ENCODE data around the gene CLMP.
"Not testable (repeated sequence)": the region's sequence is repeated elsewhere in the genome, so short reads cannot be mapped to it uniquely, and the experiment has no call there.

Gene CLMP

DNA sequence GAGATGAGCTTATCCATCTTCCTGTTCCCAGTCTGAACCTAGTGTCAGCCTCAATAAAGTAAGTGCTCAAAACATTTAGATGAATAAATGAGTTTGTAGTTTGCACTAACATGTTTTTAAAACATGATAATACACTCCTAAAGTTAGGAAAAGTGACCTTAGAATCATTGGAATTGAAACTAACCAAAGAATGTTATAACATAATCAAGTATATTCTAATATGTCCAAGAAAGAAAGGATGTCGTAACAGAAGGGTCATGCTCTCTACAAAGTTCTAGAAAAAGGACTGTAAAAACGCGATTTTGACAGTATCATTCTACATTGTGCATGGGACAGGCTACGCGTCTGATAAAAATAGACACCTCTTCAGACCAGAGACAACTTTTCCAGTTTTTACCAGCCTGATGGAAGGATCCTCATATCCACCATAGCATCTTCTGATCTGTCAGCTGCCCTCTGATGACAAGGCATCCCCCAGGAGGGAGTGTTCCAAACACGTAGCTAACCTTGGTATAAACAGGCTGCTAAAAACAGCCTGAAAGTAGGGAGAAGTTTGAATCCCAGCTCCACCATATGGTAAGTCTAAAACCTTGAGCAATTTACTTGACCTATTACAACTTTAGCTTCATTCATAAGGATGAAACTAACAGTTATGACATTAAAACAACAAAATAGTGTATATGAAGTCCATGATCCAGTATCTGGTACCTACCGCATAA, 30.2 kb downstream of the CLMP start:
- DNase-seq = no peak

DNA sequence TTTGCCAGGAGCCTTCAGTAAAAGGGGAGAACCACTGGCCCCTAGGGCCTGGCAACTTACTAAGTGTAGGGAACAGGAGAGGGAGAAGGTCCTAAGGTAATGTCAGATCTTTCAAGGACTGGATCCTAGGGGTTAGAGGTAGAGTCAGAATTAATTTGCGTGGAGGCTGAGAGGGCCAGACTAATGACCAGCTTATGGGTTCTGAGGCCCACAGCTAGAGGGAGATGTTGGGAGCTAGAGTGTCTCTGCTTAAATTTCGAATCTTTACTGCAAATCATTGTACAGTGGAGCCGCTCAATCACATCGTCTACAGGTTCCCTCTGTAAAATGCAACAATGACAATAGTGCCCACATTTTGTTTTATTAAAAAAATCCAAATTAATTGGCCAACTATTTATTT, 31.4 kb downstream of the CLMP start:
- no peak for DNase-seq

DNA sequence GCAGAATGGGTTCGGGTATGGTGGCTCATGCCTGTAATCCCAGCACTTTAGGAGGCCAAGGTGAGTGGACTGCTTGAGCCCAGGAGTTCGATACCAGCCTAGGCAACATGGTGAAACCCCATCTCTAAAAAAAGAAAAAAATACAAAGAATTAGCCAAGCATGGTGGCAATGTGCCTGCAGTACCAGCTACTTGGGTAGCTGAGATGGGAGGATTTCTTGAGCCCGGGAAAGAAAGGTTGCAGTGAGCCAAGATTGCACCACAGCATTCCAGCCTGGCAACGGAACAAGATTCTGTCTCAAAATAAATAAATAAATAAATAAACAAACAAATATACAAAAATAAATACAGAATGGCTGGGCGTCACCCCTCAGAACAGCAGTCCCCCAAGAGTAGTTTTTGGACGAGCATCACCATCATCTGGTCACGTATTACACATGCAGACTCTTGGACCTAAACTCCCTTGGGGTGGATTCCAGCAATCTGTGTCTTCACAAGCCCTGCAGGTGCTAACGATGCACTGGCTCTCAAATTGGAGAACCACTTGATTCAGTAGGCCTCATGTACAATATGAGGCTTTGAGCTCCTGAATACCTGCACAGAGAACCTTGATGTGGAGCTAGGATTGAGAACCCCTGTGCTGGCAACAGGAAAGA, 33.5 kb downstream of the CLMP start:
- no peak for DNase-seq

DNA sequence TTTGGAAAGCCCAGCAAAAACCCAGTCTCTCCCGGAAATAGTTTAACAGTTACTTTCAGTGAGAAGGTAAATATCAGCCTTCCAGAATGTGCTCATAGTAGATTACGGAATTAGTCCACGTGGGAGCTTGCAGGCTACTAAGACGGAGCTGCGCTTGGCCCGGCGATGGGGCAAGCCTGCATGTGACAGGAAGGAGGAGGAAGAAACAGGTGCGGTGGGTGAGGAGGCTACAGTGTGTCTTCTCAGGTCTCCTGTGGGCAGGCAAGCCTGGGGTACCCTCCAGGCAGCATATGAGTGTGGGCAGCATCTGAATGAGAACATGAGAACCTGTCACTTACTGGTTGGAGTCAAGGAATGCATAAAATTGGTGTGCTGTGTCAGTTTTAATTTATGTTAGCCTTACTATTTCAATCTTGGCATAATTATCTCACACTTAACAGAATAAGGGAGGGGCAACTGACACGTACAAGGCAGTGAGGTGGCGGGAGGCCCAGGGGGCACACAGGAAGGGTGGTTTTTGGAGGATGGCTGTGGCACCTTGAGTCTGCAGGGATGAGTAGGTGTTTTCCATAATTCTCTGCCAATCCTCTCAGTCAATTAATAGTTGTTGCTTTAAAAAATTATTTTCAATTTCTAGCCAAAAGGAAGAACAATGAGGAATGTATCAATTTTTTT, 35.7 kb downstream of the CLMP start:
- peak in 1 of 5 experiments; percentile 6 for DNase-seq

DNA sequence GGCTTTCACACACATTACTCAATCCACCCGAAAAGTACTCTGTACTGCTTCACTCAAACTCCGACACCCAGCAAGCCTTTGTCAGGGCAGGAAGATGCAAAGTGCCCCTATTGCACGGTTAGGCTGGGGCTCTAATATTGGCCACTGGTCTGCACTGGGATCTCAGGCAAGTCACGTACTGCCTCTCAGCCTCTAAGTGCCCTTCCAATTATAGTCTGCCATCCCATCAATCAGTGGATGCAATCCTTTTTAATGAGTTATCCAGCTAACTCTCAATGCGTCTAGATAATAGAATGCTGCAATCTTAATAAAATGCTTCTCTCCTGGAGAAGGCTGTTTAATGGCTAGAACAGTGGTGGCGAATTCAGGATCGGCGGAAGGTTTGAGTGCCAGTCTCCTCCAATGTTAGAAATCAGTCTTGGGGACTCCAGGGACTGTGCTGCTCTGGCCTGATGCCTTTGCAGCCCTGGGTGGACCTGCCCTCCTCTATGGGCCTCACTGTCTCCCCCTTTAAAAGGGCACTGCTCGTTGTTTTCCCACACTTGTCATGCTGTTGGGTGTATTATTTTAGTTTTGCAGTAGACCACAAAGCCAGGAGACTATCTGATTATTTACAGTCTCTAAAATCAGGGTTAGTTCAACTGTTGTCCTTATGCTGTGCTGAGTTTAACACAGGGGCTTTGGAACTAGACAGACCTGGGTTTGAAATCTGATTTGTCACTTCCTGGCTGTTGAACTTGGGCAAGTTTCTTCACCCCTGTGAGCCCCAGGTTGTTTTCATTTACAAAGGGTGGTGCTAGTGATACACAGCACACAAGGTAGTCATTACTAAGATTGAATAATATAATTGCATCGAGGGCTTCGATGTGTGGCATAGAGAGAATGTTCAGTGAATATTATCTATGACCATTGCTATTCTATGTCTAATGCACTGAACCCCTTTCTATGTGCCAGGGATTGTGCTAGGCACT, 36.7 kb downstream of the CLMP start:
- DNase-seq = no peak

DNA sequence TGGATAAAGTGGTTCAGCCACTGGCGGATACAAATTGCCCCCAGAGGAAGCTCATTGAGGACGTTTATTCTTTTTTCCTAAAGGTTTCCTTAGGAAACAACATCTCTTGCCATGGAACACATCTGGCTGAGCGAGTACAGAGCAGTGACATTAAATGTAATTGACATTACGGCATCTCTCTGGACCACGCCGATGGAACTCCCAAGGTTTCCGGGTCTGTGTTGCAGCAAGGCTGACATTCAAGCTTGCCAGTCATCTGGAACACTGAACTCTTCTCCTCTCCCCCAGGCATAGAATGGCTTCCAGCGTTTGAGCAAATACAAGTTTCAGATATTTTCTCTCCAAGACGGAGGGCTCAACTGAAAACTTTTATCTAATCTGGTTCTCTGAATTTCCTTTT, 42.1 kb downstream of the CLMP start:
- DNase-seq = no peak

DNA sequence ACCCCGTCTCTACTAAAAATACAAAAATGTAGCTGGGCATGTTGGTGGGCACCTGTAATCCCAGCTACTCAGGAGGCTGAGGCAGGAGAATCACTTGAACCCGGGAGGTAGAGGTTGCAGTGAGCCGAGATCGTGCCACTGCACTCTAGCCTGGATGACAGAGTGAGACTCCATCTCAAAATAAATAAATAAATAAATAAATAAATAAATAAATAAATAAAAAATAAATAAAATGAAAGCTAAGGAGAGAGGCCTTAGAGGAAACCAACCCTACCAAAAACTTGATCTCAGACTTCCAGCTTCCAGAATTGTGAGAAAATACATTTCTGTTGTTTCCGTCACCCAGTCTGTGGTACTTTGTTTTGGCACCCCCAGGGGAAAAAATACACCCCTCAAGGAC, 42.7 kb downstream of the CLMP start:
- DNase-seq = not testable (repeated sequence)

DNA sequence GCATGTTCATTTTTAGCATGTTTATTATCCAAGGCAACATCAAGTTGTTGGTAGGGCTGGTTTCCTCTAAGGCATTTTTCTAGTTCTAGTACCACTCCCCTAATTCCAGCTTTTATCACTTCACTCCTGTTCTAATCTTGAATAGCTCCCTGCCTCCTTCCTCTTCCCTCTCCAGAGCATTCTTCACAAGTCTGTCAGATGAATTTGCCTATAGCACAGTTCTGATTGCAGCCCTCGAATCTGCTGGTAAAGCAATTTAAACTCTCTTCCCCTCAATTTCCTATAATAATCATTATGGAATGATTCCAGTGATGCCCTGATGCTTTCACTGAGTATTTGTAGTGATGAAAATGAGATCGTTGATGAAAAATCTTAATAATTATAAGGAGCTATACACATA, 43.3 kb downstream of the CLMP start:
- no peak for DNase-seq

DNA sequence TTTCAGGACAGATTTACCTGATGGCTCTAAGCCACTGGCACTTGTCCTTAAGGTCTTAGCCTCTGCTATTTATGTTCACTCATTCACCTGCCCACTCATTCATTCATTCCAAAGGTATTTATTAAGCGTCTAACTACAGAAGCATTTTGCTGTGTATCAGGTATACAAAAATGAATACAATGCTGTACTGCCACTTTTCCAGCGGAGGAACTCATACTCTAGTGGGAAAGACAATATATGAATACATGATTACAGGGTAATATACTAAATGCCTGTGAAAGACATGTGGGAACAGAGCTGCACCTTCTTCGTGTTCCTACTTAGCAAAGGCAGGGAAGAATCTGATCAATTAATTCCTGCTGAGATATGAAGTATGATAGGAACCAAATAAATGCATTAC, 43.7 kb downstream of the CLMP start:
- no peak for DNase-seq

DNA sequence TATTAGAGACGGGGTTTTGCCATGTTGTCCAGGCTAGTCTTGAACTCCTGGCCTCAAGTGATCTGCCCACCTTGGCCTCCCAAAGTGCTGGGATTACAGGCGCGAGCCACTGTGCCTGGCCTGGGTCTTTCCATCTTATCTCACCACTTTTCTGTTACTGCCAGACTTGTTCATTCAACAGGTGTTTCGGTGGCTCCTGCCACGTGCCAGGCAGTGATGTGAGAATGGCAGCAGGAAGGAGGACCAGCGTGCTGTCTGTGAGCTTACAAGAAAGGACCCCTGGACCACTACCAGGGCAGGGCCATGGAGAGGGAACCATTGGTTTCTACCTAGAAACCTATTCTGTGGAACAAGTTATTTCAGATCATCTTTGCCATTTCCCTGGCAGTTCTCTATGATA, 44.2 kb downstream of the CLMP start:
- no peak for DNase-seq

DNA sequence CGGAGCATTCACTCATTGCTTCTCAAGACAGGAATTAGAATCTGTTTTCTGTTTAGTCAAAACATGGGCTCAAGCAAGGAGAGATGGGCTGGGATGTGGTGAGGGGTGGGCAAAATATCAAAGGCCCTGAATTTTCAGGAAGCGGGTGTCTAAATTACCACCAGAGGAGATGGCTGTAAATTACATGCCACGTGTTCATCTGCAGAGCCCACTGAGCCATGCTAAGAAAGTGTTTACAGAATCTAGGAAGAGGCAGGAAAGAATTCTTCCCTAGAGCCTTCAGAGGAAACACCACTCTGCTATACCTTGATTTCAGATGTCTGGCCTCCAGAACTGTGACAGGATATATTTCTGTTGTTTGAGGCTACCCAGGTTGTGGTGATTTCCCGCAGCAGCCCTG, 46.1 kb downstream of the CLMP start:
- no peak for DNase-seq

DNA sequence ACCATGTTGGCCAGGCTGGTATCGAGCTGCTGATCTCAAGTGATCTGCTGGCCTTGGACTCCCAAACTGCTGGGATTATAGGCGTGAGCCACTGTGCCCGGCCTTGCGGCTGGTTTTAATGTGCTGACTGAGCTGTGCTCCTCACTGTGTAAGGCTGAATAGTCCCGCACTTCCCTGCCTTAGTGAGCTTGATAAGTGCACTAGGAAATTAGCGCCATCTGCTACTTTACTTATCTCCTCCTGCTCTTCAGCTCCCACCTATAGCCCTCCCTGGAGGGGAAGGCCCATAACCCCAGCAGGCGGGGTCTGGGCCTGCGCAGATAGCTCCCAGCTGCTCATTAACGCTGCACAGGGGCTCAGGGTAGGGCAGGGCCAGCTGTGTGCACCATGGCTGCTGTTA, 49.4 kb downstream of the CLMP start:
- DNase-seq = no peak

DNA sequence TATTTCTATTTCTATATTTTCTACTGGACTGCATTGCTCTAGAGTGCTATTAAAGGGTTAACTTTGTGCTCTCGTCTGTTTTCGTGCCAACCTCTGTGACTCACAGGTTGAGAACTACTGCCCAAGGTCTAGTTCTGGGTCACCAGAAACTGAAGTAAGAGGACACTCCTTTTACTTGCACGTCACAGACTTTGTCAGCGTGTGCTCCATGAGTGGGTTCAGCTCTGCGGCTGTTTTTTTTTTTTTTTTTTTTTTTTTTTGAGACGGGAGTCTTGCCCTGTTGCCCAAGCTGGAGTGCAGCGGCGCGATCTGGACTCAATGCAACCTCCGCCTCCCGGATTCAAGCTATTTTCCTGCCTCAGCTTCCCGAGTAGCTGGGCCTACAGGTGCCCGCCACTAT, 49.8 kb downstream of the CLMP start:
- DNase-seq = no peak

DNA sequence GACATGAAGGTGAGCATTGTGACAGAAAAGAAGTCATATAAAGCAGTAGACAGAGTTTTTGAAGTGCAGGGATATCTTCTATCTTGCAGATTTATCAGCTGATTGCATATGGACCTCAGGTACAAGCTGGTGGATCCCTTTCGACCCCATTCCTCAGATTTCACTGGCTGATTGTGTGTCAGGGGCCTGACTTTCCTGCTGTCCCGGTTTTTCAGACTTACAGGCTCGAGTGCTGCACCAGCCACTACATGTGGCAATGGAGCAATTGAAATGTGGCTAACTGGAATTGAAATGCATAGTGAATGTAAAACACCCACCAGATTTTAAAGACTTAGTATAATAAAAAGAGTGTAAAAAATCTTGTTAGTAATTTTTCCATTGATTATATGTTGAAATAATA, 50.3 kb downstream of the CLMP start:
- no peak for DNase-seq

DNA sequence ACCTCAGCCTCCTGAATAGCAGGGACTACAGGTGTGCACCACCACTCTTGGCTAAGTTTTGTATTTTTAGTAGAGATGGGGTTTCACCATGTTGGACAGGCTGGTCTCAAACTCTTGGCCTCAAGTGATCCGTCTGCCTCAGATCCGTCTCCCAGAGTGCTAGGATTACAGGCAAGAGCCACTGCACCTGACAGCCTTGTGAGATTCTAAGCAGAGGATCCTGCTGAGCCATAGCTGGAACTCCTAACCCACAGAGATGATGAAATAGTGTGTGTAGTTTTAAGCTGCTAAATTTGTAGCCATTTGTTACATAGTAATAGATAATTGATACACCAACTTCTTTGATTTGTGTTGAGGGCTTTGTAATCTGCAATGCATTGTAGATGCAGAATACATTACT, 51.1 kb downstream of the CLMP start:
- no peak for DNase-seq

DNA sequence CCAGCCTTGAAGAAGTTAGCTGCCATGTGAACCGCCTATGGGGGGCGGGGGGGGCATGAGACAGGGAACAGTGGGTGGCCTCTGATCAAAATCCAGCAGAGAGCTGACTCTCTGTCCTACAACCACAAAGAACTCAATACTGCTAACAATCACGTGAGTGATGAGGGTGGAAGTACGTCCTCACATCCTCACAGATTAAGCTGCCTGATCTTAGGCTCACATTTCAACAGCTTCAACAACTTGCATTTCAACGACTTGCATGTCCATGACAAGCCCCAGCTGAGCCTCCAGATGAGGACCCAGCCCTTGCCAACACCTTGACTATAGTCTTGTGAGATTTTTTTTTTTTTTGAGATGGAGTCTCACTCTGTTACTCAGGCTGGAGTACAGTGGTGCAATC, 51.6 kb downstream of the CLMP start:
- no peak for DNase-seq

DNA sequence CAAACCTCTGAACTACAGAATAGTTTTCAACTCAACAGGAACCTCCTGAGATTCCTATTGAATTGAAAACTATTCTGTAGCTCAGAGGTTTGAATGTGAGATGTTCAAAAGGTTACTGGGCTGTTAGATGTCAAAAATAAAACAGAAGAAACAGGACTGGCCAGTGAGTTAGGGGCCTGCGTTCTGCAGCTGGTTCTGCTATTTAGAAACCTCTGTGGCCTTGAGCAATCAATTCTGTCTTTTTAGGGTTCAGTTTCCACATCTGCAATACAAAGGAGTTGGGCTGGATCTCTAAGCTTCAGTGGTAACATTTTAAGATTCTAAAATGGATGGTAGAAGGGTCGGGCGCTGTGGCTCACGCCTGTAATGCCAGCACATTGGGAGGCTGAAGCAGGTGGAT, 55.8 kb downstream of the CLMP start:
- DNase-seq = no peak

DNA sequence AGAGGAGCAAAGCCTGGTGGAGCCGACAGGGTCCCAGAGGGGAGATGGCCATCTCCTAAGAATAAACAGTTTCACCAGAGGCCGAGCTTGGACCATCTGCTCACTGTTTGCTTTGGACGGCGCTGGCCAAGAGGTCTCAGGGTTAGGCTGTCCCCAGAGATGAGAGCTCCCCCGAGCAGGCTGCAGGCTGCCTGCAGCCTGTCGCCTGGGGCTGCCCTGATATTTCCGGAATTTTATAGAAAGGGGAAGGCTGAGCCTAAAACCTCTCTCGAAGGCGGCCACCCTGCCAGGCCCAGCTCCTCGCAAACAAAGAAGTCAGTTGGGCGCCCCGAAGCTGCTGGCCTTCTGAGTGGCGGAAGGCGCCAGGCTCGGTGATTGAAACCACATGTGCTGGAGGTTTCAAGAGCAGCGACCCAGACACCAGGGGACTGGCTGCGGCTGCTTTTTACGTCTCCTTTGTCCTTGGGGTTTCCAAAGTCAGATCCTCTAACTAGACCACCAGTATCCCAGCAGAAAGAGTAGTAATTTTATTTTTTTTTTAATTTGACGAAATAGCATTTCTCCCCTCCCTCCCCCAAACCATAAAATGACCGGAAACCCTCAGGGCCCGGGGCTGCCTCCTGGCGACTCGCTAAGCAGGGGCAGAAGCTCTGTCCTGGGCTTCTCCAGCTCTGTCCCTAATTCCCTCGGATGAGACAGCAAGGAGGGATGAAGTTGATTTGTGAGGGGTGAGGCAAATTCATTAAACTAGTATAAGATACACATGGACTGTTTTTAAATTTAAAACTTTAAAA, 57.4 kb downstream of the CLMP start:
- no peak for DNase-seq

DNA sequence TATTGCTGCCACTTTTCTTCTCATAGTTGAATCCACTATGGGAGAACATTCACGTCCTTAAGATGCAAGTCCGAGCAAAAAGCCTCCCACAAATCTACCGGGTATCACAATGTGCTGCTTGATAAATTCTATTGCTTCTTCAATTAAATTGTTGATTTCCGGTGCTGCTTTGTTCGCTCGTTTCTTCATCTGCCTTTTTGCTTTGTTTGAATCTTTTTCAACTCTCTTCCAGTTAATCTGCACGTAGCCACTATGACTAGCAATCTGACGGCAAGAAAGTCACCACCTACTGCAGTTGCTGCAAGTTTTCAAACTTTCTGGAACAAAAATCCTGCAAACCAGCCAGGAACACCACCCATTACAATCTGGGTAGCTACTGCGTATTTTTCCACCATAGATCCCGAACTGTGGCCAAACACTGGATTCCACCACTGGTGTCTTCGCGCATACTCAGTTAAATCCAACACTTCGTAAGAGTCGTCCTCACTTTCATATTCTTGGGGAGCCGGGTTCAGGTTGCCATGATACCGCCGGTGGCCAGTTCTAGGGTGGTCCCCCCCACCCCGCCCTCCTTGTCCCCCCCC, 59.1 kb downstream of the CLMP start:
- no peak for DNase-seq

DNA sequence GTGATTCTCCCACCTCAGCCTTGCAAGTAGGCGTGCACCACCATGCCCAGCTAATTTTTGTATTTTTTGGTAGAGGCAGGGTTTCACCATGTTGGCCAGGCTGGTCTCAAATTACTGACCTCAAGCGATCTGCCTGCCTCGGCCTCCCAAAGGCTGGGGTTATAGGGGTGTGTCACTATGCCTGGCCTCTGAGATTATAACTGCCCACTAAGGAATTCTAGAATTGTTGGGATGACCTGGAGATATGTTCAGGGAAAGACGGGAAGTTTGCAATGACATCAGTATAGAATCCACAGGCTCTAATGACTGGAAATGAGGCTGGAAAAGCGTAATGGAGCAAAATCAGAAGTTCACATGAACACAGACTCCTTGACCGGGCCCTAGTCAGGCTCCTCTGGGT, 62.2 kb downstream of the CLMP start:
- no peak for DNase-seq

DNA sequence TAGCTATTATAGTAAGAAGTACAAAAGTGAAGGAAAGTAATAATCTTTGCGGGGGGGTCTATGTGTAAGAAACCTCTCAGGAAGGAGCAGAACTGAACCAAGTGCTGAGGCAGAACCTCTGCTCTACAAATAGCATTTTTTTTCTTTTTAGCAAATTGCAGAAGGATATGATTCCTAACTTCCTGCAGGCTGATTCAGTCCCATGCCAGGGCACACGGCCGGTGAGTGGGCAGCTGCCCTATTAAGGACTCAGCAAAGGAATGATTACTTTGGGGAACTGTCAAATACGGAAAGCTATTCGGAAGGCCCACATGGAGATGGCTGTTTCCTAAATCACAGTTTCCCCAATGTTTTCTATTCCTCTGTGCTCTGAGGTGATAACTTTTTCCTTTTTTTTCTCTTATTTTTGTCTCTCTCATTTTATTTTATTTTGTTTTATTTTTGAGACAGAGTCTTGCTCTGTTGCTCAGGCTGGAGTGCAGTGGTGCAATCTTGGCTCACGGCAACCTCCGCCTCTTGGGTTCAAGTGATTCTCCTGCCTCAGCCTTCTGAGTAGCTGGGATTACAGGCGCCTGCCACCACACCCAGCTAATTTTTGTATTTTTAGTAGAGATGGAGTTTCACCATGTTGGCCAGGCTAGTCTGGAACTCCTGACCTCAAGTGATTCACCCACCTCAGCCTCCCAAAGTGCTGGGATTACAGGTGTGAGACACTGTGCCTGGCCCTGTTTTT, 62.8 kb downstream of the CLMP start:
- DNase-seq = not testable (repeated sequence)
